D721Med (cell line): ENCODE data around the gene GPC3.

Experiments
- DNase-seq: peaks from one replicate; pipeline ENCODE4 v3.0.0; 2011; ENCODE audit warnings: low spot score; ENCODE audit not compliant: insufficient read length
- FAIRE-seq: peaks from 2 replicates; lab custom pipeline; 2011; peaks lifted over from hg19 to GRCh38; lab: Jason Lieb, UNC
- CTCF ChIP-seq: IDR thresholded peaks from 2 replicates; pipeline ENCODE4 v1.5.1; 2012; ENCODE audit warnings: mild to moderate bottlenecking, control low read depth; ENCODE audit not compliant: insufficient read depth; ENCODE audit errors: missing control alignments

Gene GPC3

DNA sequence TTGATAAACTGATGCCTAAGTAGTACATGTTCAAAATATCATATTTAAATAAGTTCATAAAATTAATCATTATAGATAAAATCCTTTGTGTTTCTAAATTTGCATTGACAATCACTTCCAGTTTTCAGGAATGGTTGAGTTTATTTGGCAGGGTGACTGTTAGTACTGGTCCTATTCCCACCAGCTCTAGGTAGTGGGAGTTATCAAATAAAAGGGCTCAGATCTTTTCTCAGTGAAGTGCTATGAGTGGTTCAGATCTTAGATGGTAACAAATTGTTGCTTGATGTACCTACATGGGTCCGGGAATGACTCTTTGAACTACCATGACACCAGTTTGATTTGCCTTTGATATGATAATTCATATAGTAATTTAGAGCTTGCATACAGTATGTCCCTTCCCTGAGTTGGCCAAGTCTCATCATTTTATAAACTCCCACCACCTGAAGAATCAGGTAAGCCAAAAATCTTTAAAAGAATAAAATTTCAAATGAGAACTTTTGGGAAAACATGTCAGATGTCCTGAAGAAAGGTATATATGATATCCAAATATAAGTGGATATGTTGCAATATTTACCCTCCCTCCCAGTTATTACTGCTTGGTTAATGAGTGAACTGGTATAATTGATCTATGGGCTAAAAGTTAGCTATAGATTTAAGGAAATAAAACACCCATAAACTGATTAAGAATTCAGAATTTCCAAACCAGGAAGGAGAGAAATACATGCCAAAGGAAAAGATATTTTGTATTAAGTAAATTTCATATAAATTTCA, 28.6 kb downstream of the GPC3 start:
- no peak for TF ChIP-seq CTCF
- no peak for FAIRE-seq
- no peak for DNase-seq

DNA sequence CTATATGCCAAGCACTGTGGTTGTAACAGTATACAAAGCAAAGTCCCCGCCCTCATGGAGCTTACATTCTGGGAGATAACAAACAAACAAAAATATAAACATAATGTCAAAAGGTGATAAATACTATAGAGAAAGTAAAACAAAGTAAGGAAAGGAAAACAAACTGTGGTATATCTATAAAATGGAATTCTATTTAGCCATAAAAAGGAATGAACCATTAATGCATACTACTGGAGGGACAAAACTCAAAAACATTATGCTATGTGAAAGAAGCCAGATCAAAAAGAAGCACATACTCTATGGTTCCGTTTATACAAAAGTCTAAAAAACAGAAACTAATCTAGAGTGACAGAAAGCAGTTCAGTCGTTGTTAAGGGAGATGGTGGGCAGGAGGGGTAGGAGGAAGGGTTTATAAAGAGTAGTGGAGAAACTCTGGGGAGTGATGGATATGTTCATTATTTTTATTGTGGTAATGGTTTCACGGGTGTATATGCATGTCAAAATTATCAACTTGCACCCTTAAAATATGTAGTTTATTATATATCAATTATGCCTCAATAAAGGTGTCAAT, 31.5 kb downstream of the GPC3 start:
- no peak for FAIRE-seq
- no peak for TF ChIP-seq CTCF
- DNase-seq: no peak

DNA sequence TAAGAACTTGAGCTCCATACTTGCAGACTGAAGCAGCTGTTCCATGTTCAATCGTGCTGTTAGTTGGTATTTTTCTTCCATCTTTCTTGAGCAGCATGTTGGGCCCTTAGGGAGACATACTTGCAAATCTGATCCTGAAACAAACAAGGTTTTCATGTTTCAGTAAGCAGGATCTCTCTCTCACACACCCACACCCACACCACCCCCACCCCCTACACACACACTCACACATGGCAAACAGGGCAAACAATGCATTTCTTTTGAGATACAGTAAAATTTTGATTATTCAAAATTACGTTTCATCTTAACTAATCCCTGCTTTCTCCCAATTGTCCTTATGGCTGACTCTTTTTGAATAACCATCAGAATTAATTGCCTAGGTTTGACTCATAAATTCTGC, 32.3 kb downstream of the GPC3 start:
- FAIRE-seq: no peak
- TF ChIP-seq CTCF: no peak

DNA sequence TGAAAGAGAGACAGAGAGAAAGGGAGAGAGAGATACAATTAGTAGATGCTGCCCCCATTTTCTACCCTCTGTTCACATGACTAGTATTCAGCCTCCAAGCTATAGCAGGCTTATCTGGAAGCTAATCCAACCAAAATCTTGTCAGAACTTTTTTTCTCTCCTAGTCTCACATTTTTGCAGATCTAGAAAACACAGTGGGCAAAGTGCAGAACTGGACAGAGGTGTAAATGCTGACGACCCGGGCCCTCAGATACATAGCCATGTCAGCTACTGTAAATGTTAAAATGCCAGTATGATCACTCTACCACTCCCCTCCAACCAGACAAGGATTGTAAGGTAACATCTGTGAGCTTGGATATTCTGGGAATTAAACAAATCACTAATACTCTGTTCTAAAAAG, 34.3 kb downstream of the GPC3 start:
- FAIRE-seq (no peak), DNase-seq (no peak)
- TF ChIP-seq CTCF: no peak

More for the DNA sequence above, 32.3 kb downstream of the GPC3 start:
- DNase-seq: no peak

- FAIRE-seq: no peak
- no peak for TF ChIP-seq CTCF
Observed at GRCh38 chrX:133950214-133950613, 35.2 kb downstream of the GPC3 start.

GRCh38 chrX:133948895-133949294, 36.5 kb downstream of the GPC3 start:
- no peak for TF ChIP-seq CTCF
- DNase-seq (no peak), FAIRE-seq (no peak)

More at GRCh38 chrX:133950214-133950613, 35.2 kb downstream of the GPC3 start:
- no peak for DNase-seq

DNA sequence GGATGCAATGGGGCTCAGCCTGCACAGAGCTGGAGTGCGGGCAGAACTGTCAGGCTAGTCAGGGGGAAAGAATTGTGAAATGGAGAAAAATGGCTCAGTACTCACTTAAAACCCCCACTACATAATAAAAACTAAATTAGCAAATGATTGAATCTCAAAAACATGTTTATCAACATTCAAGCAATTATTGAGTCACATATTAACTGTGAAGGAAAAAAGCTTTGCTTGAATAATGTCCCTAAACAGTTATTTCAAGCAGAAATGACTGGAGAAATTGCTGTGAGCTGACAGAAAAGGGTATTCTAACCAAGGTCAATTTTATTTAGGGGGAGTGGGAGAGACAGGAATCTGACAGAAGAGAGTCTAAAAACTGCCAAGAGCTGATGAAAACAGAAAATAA, 37.4 kb downstream of the GPC3 start:
- DNase-seq (no peak), FAIRE-seq (no peak)
- TF ChIP-seq CTCF: no peak
